Lung (tissue), 12 donors: Measurements from ENCODE around the gene EGFR. TPM values are rescaled to one million over a fixed set of nuclear protein-coding genes. Genes with fewer than 3 reads are reported as not detected.

ENCODE experiments used
- ATAC-seq: fragments of 200-7000 bp; cut with Tn5 transposase; one replicate; pipeline ENCODE4 v1.9.1; 2020; ENCODE audit warnings: moderate number of reproducible peaks; ENCODE audit not compliant: insufficient read depth, low FRiP score
- DNase-seq, 3 donors: peaks; one replicate each; pipeline ENCODE4 v3.0.0-alpha.2; 2013 to 2017
- H3K27ac ChIP-seq, 2 donors: one replicate each; pipeline ENCODE4 v1.5.1; 2013; ENCODE audit warnings: mild to moderate bottlenecking in 2 of 2, moderate library complexity in 2 of 2, control low read depth in 1 of 2, inconsistent platforms in 1 of 2, low read depth in 1 of 2, low read length in 1 of 2
- H3K27me3 ChIP-seq, 3 donors: one replicate each; pipeline ENCODE4 v1.5.1; 2013; ENCODE audit warnings: low read length in 2 of 3; ENCODE audit not compliant: control insufficient read depth in 3 of 3, insufficient read depth in 3 of 3
- H3K36me3 ChIP-seq, 4 donors: one replicate each; pipeline ENCODE4 v1.5.1; 2013; ENCODE audit warnings: low read length in 4 of 4, mild to moderate bottlenecking in 1 of 4, moderate library complexity in 1 of 4; ENCODE audit not compliant: control insufficient read depth in 4 of 4, insufficient read depth in 4 of 4
- H3K4me1 ChIP-seq, 5 donors: one replicate each; pipeline ENCODE4 v1.5.1; 2013; ENCODE audit warnings: low read length in 5 of 5, mild to moderate bottlenecking in 2 of 5, moderate library complexity in 1 of 5; ENCODE audit not compliant: control insufficient read depth in 5 of 5, insufficient read depth in 5 of 5
- H3K4me3 ChIP-seq: one replicate; pipeline ENCODE4 v1.5.1; 2013; ENCODE audit warnings: mild to moderate bottlenecking, control low read depth, moderate library complexity
- H3K9ac ChIP-seq, 2 donors: one replicate each; pipeline ENCODE4 v1.5.1; 2013; ENCODE audit warnings: low read length in 2 of 2, control low read depth in 1 of 2; ENCODE audit not compliant: insufficient read depth in 1 of 2
- H3K9me3 ChIP-seq, 4 donors: one replicate each; pipeline ENCODE4 v1.5.1; 2013; ENCODE audit warnings: low read length in 3 of 4, mild to moderate bottlenecking in 1 of 4, moderate library complexity in 1 of 4; ENCODE audit not compliant: control insufficient read depth in 4 of 4, insufficient read depth in 3 of 4
- WGBS, 2 donors: extraction: QIAGEN DNeasy Blood & Tissue Kit; methylation state at CpG; one replicate each; pipeline ENCODE4 v1.1.7; 2013; 5-methylcytosine and 5-hydroxymethylcytosine counted together
- polyA plus RNA-seq, 2 donors: library from polyadenylated mRNA; stranded (reverse); fragments of 200-250 nt; gene quantifications; one replicate each; pipeline ENCODE4 v1.2.1, GENCODE V29; 2013
- total RNA-seq, 2 donors: library from RNA; depleted of rRNA in 1 of 2; stranded (reverse); fragments of >200 nt in 1 of 2; gene quantifications; one replicate each; pipeline ENCODE4 v1.2.1, GENCODE V29; 2014 to 2021
- TF ChIP-seq, protein P1 (sequence below): IDR thresholded peaks from 2 replicates; pipeline ENCODE4 v1.5.1; 2012; ENCODE audit warnings: mild to moderate bottlenecking; ENCODE audit errors: control extremely low read depth, extremely low read depth
- donor health status: control.
- donor health status: control.
- donor health status: Bipolar disorder and iron deficiency.
- donor health status: healthy.
- donor health status: DM: yes; HTN: yes; CAD: no.

The EGFR gene
- total and polyA plus RNA-seq, 4 donors, result 11.6 to 78.7 (median 37.1) TPM

DNA sequence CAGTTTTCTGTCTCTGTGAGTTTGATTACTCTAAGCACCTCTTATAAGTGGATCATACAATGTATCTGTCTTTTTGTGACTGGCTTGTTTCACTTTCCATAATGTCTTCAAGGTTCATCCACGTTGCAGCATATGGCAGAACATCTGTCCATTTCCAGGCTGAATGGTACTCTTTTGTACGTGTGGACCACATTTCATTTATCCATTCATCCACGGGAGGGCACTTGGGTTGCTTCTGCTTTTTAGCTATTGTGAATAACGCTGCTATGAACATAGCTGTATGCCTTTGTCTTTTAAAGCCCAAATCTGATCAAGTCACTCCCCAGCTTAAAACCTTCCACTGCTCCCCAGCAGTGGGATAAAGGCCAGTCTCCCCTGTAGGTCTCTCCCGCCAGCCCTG, 31.5 kb downstream of the EGFR start:
- ATAC-seq (no peak), DNase-seq (peak in 1 of 3 donors; percentile 31)
- Histone ChIP-seq H3K36me3 (peaks cover 0 to 3% (median 0%) of the 10 kb centered on the region in 4 donors), H3K9ac (no peak overlapping the region), H3K27ac (no peak overlapping the region), H3K4me1 (peaks cover 0 to 27% (median 17%) of the 10 kb centered on the region in 5 donors), H3K9me3 (no peaks in the 10 kb centered on the region), H3K4me3 (no peak overlapping the region), H3K27me3 (no peaks in the 10 kb centered on the region)
- TF ChIP-seq, protein P1, sequence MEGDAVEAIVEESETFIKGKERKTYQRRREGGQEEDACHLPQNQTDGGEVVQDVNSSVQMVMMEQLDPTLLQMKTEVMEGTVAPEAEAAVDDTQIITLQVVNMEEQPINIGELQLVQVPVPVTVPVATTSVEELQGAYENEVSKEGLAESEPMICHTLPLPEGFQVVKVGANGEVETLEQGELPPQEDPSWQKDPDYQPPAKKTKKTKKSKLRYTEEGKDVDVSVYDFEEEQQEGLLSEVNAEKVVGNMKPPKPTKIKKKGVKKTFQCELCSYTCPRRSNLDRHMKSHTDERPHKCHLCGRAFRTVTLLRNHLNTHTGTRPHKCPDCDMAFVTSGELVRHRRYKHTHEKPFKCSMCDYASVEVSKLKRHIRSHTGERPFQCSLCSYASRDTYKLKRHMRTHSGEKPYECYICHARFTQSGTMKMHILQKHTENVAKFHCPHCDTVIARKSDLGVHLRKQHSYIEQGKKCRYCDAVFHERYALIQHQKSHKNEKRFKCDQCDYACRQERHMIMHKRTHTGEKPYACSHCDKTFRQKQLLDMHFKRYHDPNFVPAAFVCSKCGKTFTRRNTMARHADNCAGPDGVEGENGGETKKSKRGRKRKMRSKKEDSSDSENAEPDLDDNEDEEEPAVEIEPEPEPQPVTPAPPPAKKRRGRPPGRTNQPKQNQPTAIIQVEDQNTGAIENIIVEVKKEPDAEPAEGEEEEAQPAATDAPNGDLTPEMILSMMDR, result no peak
- WGBS, 2 donors, result 77% methylated on average over 5 of the region's 5 CpGs

DNA sequence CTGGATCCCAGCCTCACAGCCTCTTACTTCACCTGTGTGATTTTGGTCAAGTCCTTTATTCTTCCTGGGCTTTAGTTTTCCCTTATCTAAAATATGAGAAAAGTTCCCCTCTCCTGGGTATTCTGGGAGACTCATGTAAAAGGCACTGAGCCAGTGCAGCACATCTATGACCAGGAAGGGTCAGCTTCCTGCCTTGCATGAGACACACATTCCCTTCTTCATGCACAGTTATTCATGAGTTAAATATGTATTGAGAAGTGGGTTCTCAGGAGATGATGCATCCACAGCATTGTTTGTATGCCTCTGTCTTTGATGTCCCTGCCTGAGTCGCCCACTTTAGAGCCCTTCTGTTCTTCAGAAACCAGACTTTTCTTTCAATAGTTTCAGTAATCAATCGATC, 33.3 kb downstream of the EGFR start:
- peaks cover 0 to 25% (median 16%) of the 10 kb centered on the region in 5 donors for H3K4me1 ChIP-seq

DNA sequence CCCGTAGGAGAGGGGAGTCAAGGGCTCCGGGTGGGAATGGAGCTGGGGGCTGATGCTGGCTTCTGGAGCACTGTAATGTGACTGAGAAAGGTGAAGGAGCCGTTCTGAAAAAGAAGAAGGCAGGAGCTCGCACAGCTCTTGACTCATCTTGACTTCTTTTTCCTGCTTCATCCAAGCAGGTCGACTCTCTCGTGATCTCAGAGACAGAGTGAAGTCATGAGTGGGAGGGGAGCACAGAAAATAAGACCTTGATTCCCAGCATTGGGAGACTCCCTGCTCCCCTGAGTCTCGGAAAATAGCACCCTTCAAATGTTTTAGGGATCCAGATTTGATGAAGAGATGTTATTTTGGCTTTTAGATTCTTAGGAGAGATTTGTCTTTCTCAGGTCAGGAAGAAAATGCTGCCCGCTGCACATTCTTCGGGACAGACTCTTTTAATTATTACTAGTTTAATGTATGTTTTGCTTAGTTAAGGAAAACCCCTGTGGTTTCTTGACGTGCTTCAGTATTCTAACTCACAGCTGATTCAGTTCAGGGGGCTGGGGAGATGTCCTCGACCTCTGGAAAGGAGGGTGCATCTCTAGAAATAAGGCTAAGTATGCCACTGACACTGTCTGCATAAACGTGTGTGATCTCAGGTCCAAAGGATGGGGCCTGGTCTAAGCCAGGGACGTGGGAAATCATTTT, 34.1 kb downstream of the EGFR start:
- 81 to 82% methylated on average over 13 of the region's 13 CpGs for whole genome bisulfite sequencing, 2 donors
- H3K4me1 ChIP-seq, result peaks cover 0 to 33% (median 17%) of the 10 kb centered on the region in 5 donors
- ATAC-seq (no peak), DNase-seq (no peak)
- H3K27me3 ChIP-seq, result no peaks in the 10 kb centered on the region
- no peak overlapping the region for H3K4me3 ChIP-seq
- TF ChIP-seq, protein P1, result no peak
- H3K9me3 ChIP-seq, result no peaks in the 10 kb centered on the region
- peaks cover 0 to 3% (median 0%) of the 10 kb centered on the region in 4 donors for H3K36me3 ChIP-seq
- no peak overlapping the region for H3K9ac ChIP-seq
- H3K27ac ChIP-seq, result no peak overlapping the region

More for the DNA sequence above, 33.3 kb downstream of the EGFR start:
- 88 to 90% methylated on average over 2 of the region's 2 CpGs for WGBS, 2 donors
- no peak for ATAC-seq
- H3K27ac ChIP-seq, result no peak overlapping the region
- H3K9me3 ChIP-seq, result no peaks in the 10 kb centered on the region
- TF ChIP-seq, protein P1, result no peak
- no peak for DNase-seq
- H3K36me3 ChIP-seq, result peaks cover 0 to 3% (median 0%) of the 10 kb centered on the region in 4 donors
- no peak overlapping the region for H3K9ac ChIP-seq
- H3K27me3 ChIP-seq, result no peaks in the 10 kb centered on the region
- H3K4me3 ChIP-seq, result no peak overlapping the region
